A549 (cell line): ENCODE measurements around the gene BNC2. TPM values are rescaled to one million over a fixed set of nuclear protein-coding genes. Genes with fewer than 3 reads are reported as not detected.

Experiments
- EHMT2 ChIP-seq: fragments of 200-600 bp; sonication (generic); IDR thresholded peaks from 2 replicates; pipeline ENCODE4 v1.6.1; 2016; ENCODE audit warnings: antibody characterized with exemption, low read depth, mild to moderate bottlenecking, moderate library complexity
- ESRRA ChIP-seq: fragments of 150-350 bp; IDR thresholded peaks from 2 replicates; pipeline ENCODE4 v1.6.1; 2014; ENCODE audit warnings: mild to moderate bottlenecking, low read length, borderline replicate concordance
- GATA3 ChIP-seq: IDR thresholded peaks from 2 replicates; pipeline ENCODE4 v1.6.1; 2012; ENCODE audit warnings: borderline replicate concordance
- HDAC2 ChIP-seq: fragments of 200-600 bp; sonication (generic); IDR thresholded peaks from 2 replicates; pipeline ENCODE4 v1.6.1; 2016
- HOXB5 ChIP-seq: fragments of 250-450 bp; sonication (Bioruptor Pico); IDR thresholded peaks from 2 replicates; pipeline ENCODE4 v1.5.0; 2020; ENCODE audit warnings: mild to moderate bottlenecking, moderate library complexity
- JUN ChIP-seq, 2 experiments: fragments of >200 bp; sonication (Bioruptor Twin); formaldehyde crosslinking; IDR thresholded peaks; 2 replicates in 1 of 2; 3 replicates in 1 of 2; pipeline ENCODE4 v1.6.1; 2016 to 2017
- KDM1A ChIP-seq: fragments of 200-600 bp; sonication (generic); IDR thresholded peaks from 2 replicates; pipeline ENCODE4 v1.6.1; 2016; ENCODE audit warnings: low read depth, mild to moderate bottlenecking
- KDM5A ChIP-seq: fragments of 200-600 bp; sonication (generic); IDR thresholded peaks from 2 replicates; pipeline ENCODE4 v1.6.1; 2016; ENCODE audit warnings: antibody characterized with exemption, mild to moderate bottlenecking
- MAZ ChIP-seq: fragments of 150-350 bp; IDR thresholded peaks from 2 replicates; pipeline ENCODE4 v1.6.1; 2014; ENCODE audit warnings: antibody characterized with exemption, low read depth, low read length, borderline replicate concordance
- NR3C1 ChIP-seq: fragments of >200 bp; sonication (Bioruptor Twin); formaldehyde crosslinking; IDR thresholded peaks from 3 replicates; pipeline ENCODE4 v1.6.1; 2017
- PBX3 ChIP-seq: IDR thresholded peaks from 2 replicates; pipeline ENCODE4 v1.6.1; 2012
- PHF8 ChIP-seq: fragments of 200-600 bp; sonication (generic); IDR thresholded peaks from 2 replicates; pipeline ENCODE4 v1.6.1; 2016; ENCODE audit warnings: low read depth, mild to moderate bottlenecking, antibody characterized with exemption, moderate library complexity, borderline replicate concordance
- POLR2A ChIP-seq: IDR thresholded peaks from 2 replicates; pipeline ENCODE4 v1.6.1; 2012; ENCODE audit warnings: mild to moderate bottlenecking, low read length
- RAD21 ChIP-seq, 2 experiments: fragments of >200 bp in 1 of 2; sonication (Bioruptor Twin) in 1 of 2; formaldehyde crosslinking in 1 of 2; IDR thresholded peaks in 1 of 2; conservative IDR thresholded peaks in 1 of 2; 2 replicates in 1 of 2; 3 replicates in 1 of 2; pipeline ENCODE4 v1.6.1; 2012 to 2018; ENCODE audit warnings: inconsistent platforms in 1 of 2
- RCOR1 ChIP-seq: fragments of 150-350 bp; IDR thresholded peaks from 2 replicates; pipeline ENCODE4 v1.6.1; 2014; ENCODE audit warnings: antibody characterized with exemption, low read length, low read depth
- RFX5 ChIP-seq: fragments of 450-650 bp; IDR thresholded peaks from 2 replicates; pipeline ENCODE4 v1.7.1; 2014; ENCODE audit warnings: antibody characterized with exemption, mild to moderate bottlenecking, moderate library complexity
- RNF2 ChIP-seq: fragments of 200-600 bp; sonication (generic); IDR thresholded peaks from 2 replicates; pipeline ENCODE4 v1.6.1; 2016; ENCODE audit warnings: low read depth, mild to moderate bottlenecking, antibody characterized with exemption, moderate library complexity, borderline replicate concordance
- TP53 ChIP-seq: fragments of 250-450 bp; sonication (Bioruptor Pico); IDR thresholded peaks from 2 replicates; pipeline ENCODE4 v1.5.0; 2021; ENCODE audit warnings: mild to moderate bottlenecking, moderate library complexity
- ZC3H11A ChIP-seq: fragments of 450-650 bp; IDR thresholded peaks from 2 replicates; pipeline ENCODE4 v1.6.1; 2014; ENCODE audit warnings: antibody characterized with exemption, mild to moderate bottlenecking
- ZFP36 ChIP-seq: fragments of 450-650 bp; IDR thresholded peaks from 2 replicates; pipeline ENCODE4 v1.6.1; 2014; ENCODE audit warnings: borderline replicate concordance; ENCODE audit not compliant: partially characterized antibody
- polyA plus RNA-seq, 4 experiments: library from polyadenylated mRNA; depleted of rRNA in 3 of 4; stranded (reverse); fragments of >200 nt; fragmentation: RNase III in 1 of 4; extraction: RNeasy Plus Mini Kit Qiagen cat#74134 plus additional on column Dnase treatment in 1 of 4; gene quantifications; 2 replicates in 3 of 4; 3 replicates in 1 of 4; pipeline ENCODE4 v1.2.3, GENCODE V29; 2011 to 2017
- TF ChIP-seq, protein P1 (sequence below): fragments of 150-350 bp; IDR thresholded peaks from 2 replicates; pipeline ENCODE4 v1.6.1; 2014; ENCODE audit warnings: low read depth, mild to moderate bottlenecking, low read length
- TF ChIP-seq, protein P2 (sequence below): fragments of >200 bp; sonication (Bioruptor Twin); formaldehyde crosslinking; IDR thresholded peaks from 3 replicates; pipeline ENCODE4 v1.6.1; 2016
- TF ChIP-seq, protein P3 (sequence below): fragments of >200 bp; sonication (Bioruptor Twin); formaldehyde crosslinking; IDR thresholded peaks from 3 replicates; pipeline ENCODE4 v1.5.1; 2016

The BNC2 gene
- polyA plus RNA-seq, 2 of the 4 experiments (the other 2 are of a cell fraction) = 6.2 to 7.5 TPM

DNA sequence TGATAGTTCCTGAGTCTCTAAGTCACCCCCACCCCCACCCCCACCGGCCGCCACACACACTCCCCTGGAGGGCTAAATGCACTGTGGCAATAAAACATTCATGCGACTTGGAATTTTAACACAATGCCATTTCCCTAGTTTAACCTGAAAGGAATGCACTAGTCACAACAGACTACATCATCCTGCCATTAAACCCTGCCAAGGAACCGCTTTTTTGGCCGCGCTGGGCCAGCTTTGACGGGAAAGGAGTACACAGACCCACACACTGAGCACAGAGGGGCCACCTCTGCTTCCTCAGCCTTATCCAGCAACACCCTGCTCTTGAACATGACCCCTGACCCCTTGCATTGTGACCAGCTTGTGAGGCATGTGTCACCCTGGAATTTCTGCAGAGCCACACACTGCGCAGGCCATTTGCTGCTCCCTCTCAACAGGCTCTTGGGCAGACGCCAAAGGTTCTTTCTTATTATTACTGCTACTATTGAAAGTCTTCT lies 165.3 kb downstream of the BNC2 start (continued):
- no peak for TF ChIP-seq HOXB5
- peak; percentile 94 to 98 for TF ChIP-seq JUN (IDR thresholded peaks at IDR 0.05)
- no peak for TF ChIP-seq MAZ
- peak; percentile 94 for TF ChIP-seq GATA3
- TF ChIP-seq RFX5 = no peak
- TF ChIP-seq ZFP36 = no peak
- TF ChIP-seq, protein P1, sequence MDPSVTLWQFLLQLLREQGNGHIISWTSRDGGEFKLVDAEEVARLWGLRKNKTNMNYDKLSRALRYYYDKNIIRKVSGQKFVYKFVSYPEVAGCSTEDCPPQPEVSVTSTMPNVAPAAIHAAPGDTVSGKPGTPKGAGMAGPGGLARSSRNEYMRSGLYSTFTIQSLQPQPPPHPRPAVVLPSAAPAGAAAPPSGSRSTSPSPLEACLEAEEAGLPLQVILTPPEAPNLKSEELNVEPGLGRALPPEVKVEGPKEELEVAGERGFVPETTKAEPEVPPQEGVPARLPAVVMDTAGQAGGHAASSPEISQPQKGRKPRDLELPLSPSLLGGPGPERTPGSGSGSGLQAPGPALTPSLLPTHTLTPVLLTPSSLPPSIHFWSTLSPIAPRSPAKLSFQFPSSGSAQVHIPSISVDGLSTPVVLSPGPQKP = no peak
- no peak for TF ChIP-seq HDAC2
- TF ChIP-seq RNF2 = no peak
- no peak for TF ChIP-seq KDM5A
- TF ChIP-seq PHF8 = no peak
- TF ChIP-seq ESRRA = no peak
- no peak for TF ChIP-seq NR3C1
- TF ChIP-seq TP53 (CRISPR knock-in tag) = no peak
- no peak for TF ChIP-seq POLR2A
- TF ChIP-seq PBX3 = peak; percentile 39; the same call in 1 of the 2 replicates
- TF ChIP-seq, protein P2, sequence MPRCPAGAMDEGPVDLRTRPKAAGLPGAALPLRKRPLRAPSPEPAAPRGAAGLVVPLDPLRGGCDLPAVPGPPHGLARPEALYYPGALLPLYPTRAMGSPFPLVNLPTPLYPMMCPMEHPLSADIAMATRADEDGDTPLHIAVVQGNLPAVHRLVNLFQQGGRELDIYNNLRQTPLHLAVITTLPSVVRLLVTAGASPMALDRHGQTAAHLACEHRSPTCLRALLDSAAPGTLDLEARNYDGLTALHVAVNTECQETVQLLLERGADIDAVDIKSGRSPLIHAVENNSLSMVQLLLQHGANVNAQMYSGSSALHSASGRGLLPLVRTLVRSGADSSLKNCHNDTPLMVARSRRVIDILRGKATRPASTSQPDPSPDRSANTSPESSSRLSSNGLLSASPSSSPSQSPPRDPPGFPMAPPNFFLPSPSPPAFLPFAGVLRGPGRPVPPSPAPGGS = peak; percentile 92; the same call in 2 of the 3 replicates
- TF ChIP-seq, protein P3, sequence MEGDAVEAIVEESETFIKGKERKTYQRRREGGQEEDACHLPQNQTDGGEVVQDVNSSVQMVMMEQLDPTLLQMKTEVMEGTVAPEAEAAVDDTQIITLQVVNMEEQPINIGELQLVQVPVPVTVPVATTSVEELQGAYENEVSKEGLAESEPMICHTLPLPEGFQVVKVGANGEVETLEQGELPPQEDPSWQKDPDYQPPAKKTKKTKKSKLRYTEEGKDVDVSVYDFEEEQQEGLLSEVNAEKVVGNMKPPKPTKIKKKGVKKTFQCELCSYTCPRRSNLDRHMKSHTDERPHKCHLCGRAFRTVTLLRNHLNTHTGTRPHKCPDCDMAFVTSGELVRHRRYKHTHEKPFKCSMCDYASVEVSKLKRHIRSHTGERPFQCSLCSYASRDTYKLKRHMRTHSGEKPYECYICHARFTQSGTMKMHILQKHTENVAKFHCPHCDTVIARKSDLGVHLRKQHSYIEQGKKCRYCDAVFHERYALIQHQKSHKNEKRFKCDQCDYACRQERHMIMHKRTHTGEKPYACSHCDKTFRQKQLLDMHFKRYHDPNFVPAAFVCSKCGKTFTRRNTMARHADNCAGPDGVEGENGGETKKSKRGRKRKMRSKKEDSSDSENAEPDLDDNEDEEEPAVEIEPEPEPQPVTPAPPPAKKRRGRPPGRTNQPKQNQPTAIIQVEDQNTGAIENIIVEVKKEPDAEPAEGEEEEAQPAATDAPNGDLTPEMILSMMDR = no peak
- peak; percentile 36 to 66; a peak in 4 of 5 replicates for TF ChIP-seq RAD21 (conservative IDR thresholded peaks at IDR 0.05 in 1 of 2, IDR thresholded peaks at IDR 0.05 in 1 of 2)
- no peak for TF ChIP-seq RCOR1
- TF ChIP-seq ZC3H11A = no peak
- no peak for TF ChIP-seq EHMT2
- no peak for TF ChIP-seq KDM1A
- TF ChIP-seq, all 56 proteins: peak for 18
